PC-3 (cell line): ENCODE data around the gene RPE. TPM values are rescaled to one million over a fixed set of nuclear protein-coding genes. Genes with fewer than 3 reads are reported as not detected.

Experiments used
- ATAC-seq: fragments of 200-7000 bp; cut with Tn5 transposase; 2 replicates; pipeline ENCODE4 v1.9.1; 2020; ENCODE audit warnings: mild to moderate bottlenecking, moderate library complexity
- BruUV-seq: library from RNA; stranded (reverse); fragments of 400-500 nt; replicated peaks from 2 replicates; lab custom pipeline; 2021; lab: Mats Ljungman, UMichigan
- CTCF ChIA-PET: fragments of 300-600 bp; sonication (Branson Sonifier 250); formaldehyde crosslinking; loops from one replicate; lab custom pipeline; 2022; ENCODE audit warnings: antibody characterized with exemption; lab: Charles Lee
- POLR2A ChIA-PET: fragments of 300-600 bp; sonication (Branson Sonifier 250); formaldehyde crosslinking; loops from one replicate; lab custom pipeline; 2022; ENCODE audit warnings: antibody characterized with exemption; ENCODE audit not compliant: unreplicated experiment; lab: Charles Lee
- DNase-seq: peaks from one replicate; pipeline ENCODE4 v3.0.0-alpha.2; 2015
- H2AFZ ChIP-seq: fragments of 300-600 bp; sonication (generic); 2 replicates; pipeline ENCODE4 v1.6.0; 2016; ENCODE audit warnings: antibody characterized with exemption, low read length
- H3F3A ChIP-seq: fragments of 300-600 bp; sonication (generic); one replicate; pipeline ENCODE4 v1.6.0; 2017; ENCODE audit warnings: antibody characterized with exemption, low read length, control low read depth, mild to moderate bottlenecking; ENCODE audit not compliant: unreplicated experiment
- H3K27ac ChIP-seq: fragments of 300-600 bp; sonication (generic); 2 replicates; pipeline ENCODE4 v1.5.1; 2016; ENCODE audit warnings: mild to moderate bottlenecking, low read length
- H3K27me3 ChIP-seq: fragments of 300-600 bp; sonication (generic); 2 replicates; pipeline ENCODE4 v1.6.1; 2016; ENCODE audit warnings: low read length, mixed read lengths
- H3K36me3 ChIP-seq: fragments of 300-600 bp; sonication (generic); 2 replicates; pipeline ENCODE4 v1.6.1; 2016; ENCODE audit warnings: low read depth, mixed run types, low read length, mixed read lengths
- H3K4me1 ChIP-seq: fragments of 300-600 bp; sonication (generic); 2 replicates; pipeline ENCODE4 v1.5.1; 2016; ENCODE audit warnings: low read length; ENCODE audit not compliant: insufficient read depth
- H3K4me2 ChIP-seq: fragments of 300-600 bp; sonication (generic); 2 replicates; pipeline ENCODE4 v1.6.0; 2016; ENCODE audit warnings: low read length
- H3K4me3 ChIP-seq: fragments of 300-600 bp; sonication (generic); 2 replicates; pipeline ENCODE4 v1.5.1; 2016; ENCODE audit warnings: mild to moderate bottlenecking, low read length, mixed read lengths
- H3K79me2 ChIP-seq: fragments of 300-600 bp; sonication (generic); 2 replicates; pipeline ENCODE4 v1.6.1; 2017; ENCODE audit warnings: low read length, mixed read lengths
- H3K9ac ChIP-seq: fragments of 300-600 bp; sonication (generic); 2 replicates; pipeline ENCODE4 v1.6.0; 2016; ENCODE audit warnings: mild to moderate bottlenecking, low read length
- H3K9me2 ChIP-seq: fragments of 300-600 bp; sonication (generic); replicated peaks from 2 replicates; pipeline ENCODE4 v1.6.1; 2016; ENCODE audit warnings: mixed run types, low read length, mixed read lengths
- H3K9me3 ChIP-seq: fragments of 300-600 bp; sonication (generic); 2 replicates; pipeline ENCODE4 v1.6.1; 2016; ENCODE audit warnings: low read length, mixed read lengths
- H4K20me1 ChIP-seq: fragments of 300-600 bp; sonication (generic); 2 replicates; pipeline ENCODE4 v1.6.1; 2016; ENCODE audit warnings: low read length, mixed read lengths
- CTCF ChIP-seq: fragments of 300-600 bp; sonication (generic); conservative IDR thresholded peaks from 2 replicates; pipeline ENCODE4 v1.5.1; 2017; ENCODE audit warnings: antibody characterized with exemption, low read depth, mild to moderate bottlenecking, low read length
- EZH2 ChIP-seq: fragments of 300-600 bp; sonication (generic); IDR thresholded peaks from one replicate; pipeline ENCODE4 v1.6.1; 2017; ENCODE audit warnings: antibody characterized with exemption, mild to moderate bottlenecking, low read length; ENCODE audit not compliant: unreplicated experiment
- EZH2phosphoT487 ChIP-seq: fragments of 300-600 bp; sonication (generic); IDR thresholded peaks from 2 replicates; pipeline ENCODE4 v1.6.1; 2018; ENCODE audit warnings: mild to moderate bottlenecking, antibody characterized with exemption, low read length, borderline replicate concordance
- intact Hi-C: fragments of 100-400 bp; cut with micrococcal nuclease; formaldehyde crosslinking; loops from 2 replicates; pipeline ENCODE4 v1.9.0; 2023
- total RNA-seq: library from RNA; depleted of rRNA; stranded (reverse); fragments of >200 nt; gene quantifications from 2 replicates; pipeline ENCODE4 v1.2.3, GENCODE V29; 2014

RPE gene
- total RNA-seq, 1 experiment from 2014 or later: 60.5 TPM

- intact Hi-C loops: no loop called here
- H3K4me3 ChIP-seq: no peak overlapping the region
- no peak overlapping the region for H3K27ac ChIP-seq
- H3K4me2 ChIP-seq: no peak overlapping the region
- H3K27me3 ChIP-seq: no peaks in the 10 kb centered on the region
- BruUV-seq: TSS peak; percentile 17
- no peaks in the 10 kb centered on the region for H3K4me1 ChIP-seq
- H3K9me2 ChIP-seq: no peaks in the 10 kb centered on the region
- TF ChIP-seq EZH2 (no peak), EZH2phosphoT487 (no peak), CTCF (no peak)
- ATAC-seq: no peak
- peaks cover 65% of the 10 kb centered on the region for H3K36me3 ChIP-seq
- no peaks in the 10 kb centered on the region for H3K9me3 ChIP-seq
- CTCF ChIA-PET: no interaction called here
- H3K9ac ChIP-seq: no peak overlapping the region
- no peaks in the 10 kb centered on the region for H3F3A ChIP-seq
- POLR2A ChIA-PET: no interaction called here
- H4K20me1 ChIP-seq: peaks cover 6% of the 10 kb centered on the region; the same call in 1 of the 2 replicates
- H3K79me2 ChIP-seq: no peaks in the 10 kb centered on the region
- H2AFZ ChIP-seq: no peak overlapping the region
- DNase-seq: no peak
Measured at GRCh38 chr2:210020138-210020537, 17.7 kb downstream of the RPE start.

- intact Hi-C loops: no loop called here
- H3K27me3 ChIP-seq: no peaks in the 10 kb centered on the region
- ATAC-seq (no peak), DNase-seq (no peak)
- no peaks in the 10 kb centered on the region for H3K79me2 ChIP-seq
- no peak for TF ChIP-seq CTCF
- no peak for TF ChIP-seq EZH2
- TF ChIP-seq EZH2phosphoT487: no peak
- no peaks in the 10 kb centered on the region for H3K9me3 ChIP-seq
- H3K4me2 ChIP-seq: no peak overlapping the region
- POLR2A ChIA-PET: no interaction called here
- no peak overlapping the region for H2AFZ ChIP-seq
- H3K9ac ChIP-seq: no peak overlapping the region
- BruUV-seq: no TSS peak
- H3F3A ChIP-seq: no peaks in the 10 kb centered on the region
- H4K20me1 ChIP-seq: no peaks in the 10 kb centered on the region
- H3K27ac ChIP-seq: no peak overlapping the region
- H3K4me1 ChIP-seq: no peaks in the 10 kb centered on the region
- no peaks in the 10 kb centered on the region for H3K9me2 ChIP-seq
- CTCF ChIA-PET: no interaction called here
- H3K4me3 ChIP-seq: no peak overlapping the region
- peaks cover 42% of the 10 kb centered on the region for H3K36me3 ChIP-seq
Measured at GRCh38 chr2:210022824-210023223, 20.4 kb downstream of the RPE start.

- H3K4me2 ChIP-seq: no peak overlapping the region
- intact Hi-C loops: no loop called here
- peaks cover 12% of the 10 kb centered on the region for H3K36me3 ChIP-seq
- CTCF ChIA-PET: no interaction called here
- no peaks in the 10 kb centered on the region for H3K9me2 ChIP-seq
- POLR2A ChIA-PET: no interaction called here
- no peaks in the 10 kb centered on the region for H4K20me1 ChIP-seq
- H3K4me1 ChIP-seq: no peaks in the 10 kb centered on the region
- DNase-seq (no peak), ATAC-seq (no peak)
- no peaks in the 10 kb centered on the region for H3K79me2 ChIP-seq
- BruUV-seq: no TSS peak
- TF ChIP-seq EZH2phosphoT487 (no peak), CTCF (no peak), EZH2 (no peak)
- H3K27ac ChIP-seq: no peak overlapping the region
- no peak overlapping the region for H2AFZ ChIP-seq
- H3K27me3 ChIP-seq: no peaks in the 10 kb centered on the region
- no peak overlapping the region for H3K4me3 ChIP-seq
- no peaks in the 10 kb centered on the region for H3F3A ChIP-seq
- no peak overlapping the region for H3K9ac ChIP-seq
- no peaks in the 10 kb centered on the region for H3K9me3 ChIP-seq
Measured at GRCh38 chr2:210027608-210028007, 25.2 kb downstream of the RPE start.
